Endodermal cell (in vitro differentiated cells): ENCODE results near the gene OR8J3. TPM values are rescaled to one million over a fixed set of nuclear protein-coding genes. Genes with fewer than 3 reads are reported as not detected.
A peak's percentile ranks its signal among the peaks of the same experiment; 100 is the strongest.
"Not testable (repeated sequence)": the region's sequence is repeated elsewhere in the genome, so short reads cannot be mapped to it uniquely, and the experiment has no call there.

ENCODE experiments used
- DNase-seq: peaks from one replicate; pipeline ENCODE4 v3.0.0-alpha.2; 2017
- H3K27ac ChIP-seq: 2 replicates; pipeline ENCODE4 v1.5.1; 2013; ENCODE audit warnings: mild to moderate bottlenecking, low read depth, low read length, moderate library complexity
- H3K27me3 ChIP-seq: 2 replicates; pipeline ENCODE4 v1.6.1; 2013; ENCODE audit warnings: mild to moderate bottlenecking, low read length, moderate library complexity; ENCODE audit not compliant: insufficient read depth, control insufficient read depth, poor library complexity, severe bottlenecking
- H3K36me3 ChIP-seq: 2 replicates; pipeline ENCODE4 v1.7.0; 2013; ENCODE audit warnings: mild to moderate bottlenecking, low read length, moderate library complexity; ENCODE audit not compliant: control insufficient read depth, insufficient read depth
- H3K4me1 ChIP-seq: one replicate; pipeline ENCODE4 v1.7.0; 2013; ENCODE audit warnings: low read length; ENCODE audit not compliant: control insufficient read depth, insufficient read depth
- H3K4me3 ChIP-seq: 2 replicates; pipeline ENCODE4 v1.5.1; 2013; ENCODE audit warnings: mild to moderate bottlenecking, low read length, moderate library complexity
- H3K9ac ChIP-seq: 2 replicates; pipeline ENCODE4 v1.6.1; 2013; ENCODE audit warnings: mild to moderate bottlenecking, low read length, moderate library complexity; ENCODE audit not compliant: poor library complexity, severe bottlenecking; ENCODE audit errors: extremely low read depth
- H3K9me3 ChIP-seq: 2 replicates; pipeline ENCODE4 v1.6.1; 2013; ENCODE audit warnings: mild to moderate bottlenecking, low read length, moderate library complexity; ENCODE audit not compliant: control insufficient read depth
- H3K27ac Mint-ChIP-seq: 2 replicates; pipeline ENCODE4 v1.8.0; 2020; ENCODE audit warnings: mixed read lengths
- H3K27me3 Mint-ChIP-seq: 2 replicates; pipeline ENCODE4 v1.8.0; 2021; ENCODE audit warnings: mild to moderate bottlenecking, mixed read lengths; ENCODE audit not compliant: insufficient read depth
- H3K36me3 Mint-ChIP-seq: 2 replicates; pipeline ENCODE4 v1.8.0; 2020; ENCODE audit warnings: low read depth, mixed read lengths
- H3K4me1 Mint-ChIP-seq: 2 replicates; pipeline ENCODE4 v1.8.0; 2020; ENCODE audit warnings: mixed read lengths
- H3K4me3 Mint-ChIP-seq: 2 replicates; pipeline ENCODE4 v1.8.0; 2020; ENCODE audit warnings: mild to moderate bottlenecking, moderate library complexity, mixed read lengths
- H3K9me3 Mint-ChIP-seq: 2 replicates; pipeline ENCODE4 v1.8.0; 2020; ENCODE audit warnings: mild to moderate bottlenecking, mixed read lengths
- WGBS, 2 experiments: methylation state at CpG; one replicate each; pipeline versions ENCODE4 v1.1.5 to v1.1.7; 2013; ENCODE audit warnings: missing lambda C conversion rate in 2 of 2, mixed read lengths in 1 of 2; ENCODE audit not compliant: insufficient coverage in 1 of 2, insufficient read length in 1 of 2; 5-methylcytosine and 5-hydroxymethylcytosine counted together
- total RNA-seq, 2 donors: library from RNA; stranded (reverse); fragmentation: NEBNext Ultra II Directional in 1 of 2; extraction: Animal tissue kit (Norgen Biotek cat#: 25700) in 1 of 2; gene quantifications; 2 replicates in 1 of 2; 3 replicates in 1 of 2; pipeline ENCODE4 v1.2.1, GENCODE V29; 2021
- TF ChIP-seq, protein P1 (sequence below): fragments of 200-600 bp; sonication (generic); conservative IDR thresholded peaks from 2 replicates; pipeline ENCODE4 v1.5.0; 2021; ENCODE audit warnings: antibody characterized with exemption, mild to moderate bottlenecking

Gene OR8J3
- total RNA-seq, 2 donors from 2014 or later: not detected

DNA sequence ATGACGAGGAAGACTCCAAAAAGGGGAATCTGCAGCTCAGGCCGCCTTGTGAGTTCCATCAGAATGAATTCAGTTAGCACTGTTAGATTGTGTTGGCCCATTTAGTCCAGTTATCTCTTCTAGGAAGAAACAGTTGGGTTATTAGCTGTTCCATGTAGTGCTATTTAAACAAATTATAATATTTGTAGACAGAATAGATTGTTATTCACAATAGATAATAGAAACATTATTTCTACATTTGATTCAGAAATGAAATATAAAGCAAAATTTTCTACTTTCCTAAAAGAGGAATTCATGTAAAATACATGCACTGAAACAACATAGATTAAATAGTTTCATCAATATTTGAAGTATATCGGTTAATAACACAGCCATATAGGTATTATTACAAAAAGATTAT, 20.2 kb upstream of the OR8J3 start, which contains the start of gene OR8K5:
Gene OR8K5, minus strand, starts transcription at position 101 of the 400 bp plus-strand sequence. Its CDS starts 0 bp downstream, at position 101.
- no peaks in the 10 kb centered on the region for H3K36me3 ChIP-seq
- TF ChIP-seq, protein P1, sequence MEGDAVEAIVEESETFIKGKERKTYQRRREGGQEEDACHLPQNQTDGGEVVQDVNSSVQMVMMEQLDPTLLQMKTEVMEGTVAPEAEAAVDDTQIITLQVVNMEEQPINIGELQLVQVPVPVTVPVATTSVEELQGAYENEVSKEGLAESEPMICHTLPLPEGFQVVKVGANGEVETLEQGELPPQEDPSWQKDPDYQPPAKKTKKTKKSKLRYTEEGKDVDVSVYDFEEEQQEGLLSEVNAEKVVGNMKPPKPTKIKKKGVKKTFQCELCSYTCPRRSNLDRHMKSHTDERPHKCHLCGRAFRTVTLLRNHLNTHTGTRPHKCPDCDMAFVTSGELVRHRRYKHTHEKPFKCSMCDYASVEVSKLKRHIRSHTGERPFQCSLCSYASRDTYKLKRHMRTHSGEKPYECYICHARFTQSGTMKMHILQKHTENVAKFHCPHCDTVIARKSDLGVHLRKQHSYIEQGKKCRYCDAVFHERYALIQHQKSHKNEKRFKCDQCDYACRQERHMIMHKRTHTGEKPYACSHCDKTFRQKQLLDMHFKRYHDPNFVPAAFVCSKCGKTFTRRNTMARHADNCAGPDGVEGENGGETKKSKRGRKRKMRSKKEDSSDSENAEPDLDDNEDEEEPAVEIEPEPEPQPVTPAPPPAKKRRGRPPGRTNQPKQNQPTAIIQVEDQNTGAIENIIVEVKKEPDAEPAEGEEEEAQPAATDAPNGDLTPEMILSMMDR: no peak
- peaks cover 12% of the 10 kb centered on the region for H3K9me3 ChIP-seq
- Mint-ChIP-seq H3K36me3 (no peaks in the 10 kb centered on the region), H3K4me1 (no peaks in the 10 kb centered on the region), H3K9me3 (peaks cover 5% of the 10 kb centered on the region), H3K4me3 (no peak within 1 kb of the TSS), H3K27me3 (no peaks in the 10 kb centered on the region), H3K27ac (no peak within 1 kb of the TSS)
- H3K4me1 ChIP-seq: no peaks in the 10 kb centered on the region
- H3K4me3 ChIP-seq: no peak within 1 kb of the TSS
- H3K27me3 ChIP-seq: no peaks in the 10 kb centered on the region
- 87 to 100% methylated on average over 1 to 3 of the region's 3 CpGs for WGBS, 2 experiments
- H3K27ac ChIP-seq: no peak within 1 kb of the TSS
- no peak for DNase-seq
- no peak within 1 kb of the TSS for H3K9ac ChIP-seq

DNA sequence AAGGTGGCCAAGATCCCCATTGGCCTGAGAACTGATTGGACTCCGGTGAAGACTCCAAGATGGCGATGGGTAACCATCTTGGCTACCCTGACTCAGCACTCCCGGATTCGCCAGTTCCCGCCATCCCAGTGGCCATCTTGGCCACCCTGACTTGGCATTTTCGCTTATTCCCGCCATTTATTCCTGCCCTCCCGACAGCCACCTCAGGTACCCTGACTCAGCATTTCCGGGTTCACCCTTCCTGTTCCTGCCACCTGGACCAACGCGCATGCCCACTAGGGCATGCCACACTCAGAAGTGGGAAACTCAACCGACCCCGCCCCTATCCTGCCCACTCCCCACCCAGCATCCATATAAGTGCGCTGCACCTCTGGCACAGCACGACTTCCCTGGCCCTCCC, 12.3 kb upstream of the OR8J3 start:
- Histone ChIP-seq H3K4me1 (no peaks in the 10 kb centered on the region), H3K27me3 (no peaks in the 10 kb centered on the region), H3K9me3 (peaks cover 40% of the 10 kb centered on the region), H3K4me3 (peak overlapping the region; percentile 62), H3K27ac (no peak overlapping the region), H3K9ac (no peak overlapping the region), H3K36me3 (no peaks in the 10 kb centered on the region)
- TF ChIP-seq, protein P1: no peak
- no peak overlapping the region for H3K27ac Mint-ChIP-seq
- DNase-seq: no peak
- H3K36me3 Mint-ChIP-seq: peaks cover 9% of the 10 kb centered on the region
- WGBS, 2 experiments: 93 to 100% methylated on average over 5 to 15 of the region's 15 CpGs
- no peak overlapping the region for H3K4me3 Mint-ChIP-seq
- no peaks in the 10 kb centered on the region for H3K27me3 Mint-ChIP-seq
- no peaks in the 10 kb centered on the region for H3K4me1 Mint-ChIP-seq
- peaks cover 25% of the 10 kb centered on the region for H3K9me3 Mint-ChIP-seq

DNA sequence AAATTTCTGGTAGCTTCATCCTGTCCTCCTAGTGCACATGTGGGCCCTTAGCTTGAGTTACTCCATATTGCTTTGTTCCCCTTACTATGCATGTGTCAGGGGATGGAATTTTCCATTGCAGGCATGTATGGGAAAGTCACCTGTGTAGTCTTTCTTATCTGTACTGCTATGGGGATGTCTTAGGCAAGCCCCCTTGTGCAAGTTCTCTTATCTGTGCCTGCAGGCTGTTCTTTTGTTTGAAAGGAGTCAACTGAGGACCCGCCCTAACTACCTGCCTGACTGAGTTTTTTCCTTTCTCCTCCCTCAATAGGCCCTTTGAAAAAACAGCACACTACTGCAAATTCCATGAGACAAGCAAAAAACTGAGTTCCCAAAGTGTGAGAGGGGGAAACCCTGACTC, 11.4 kb upstream of the OR8J3 start:
- H3K4me1 Mint-ChIP-seq: no peaks in the 10 kb centered on the region

DNA sequence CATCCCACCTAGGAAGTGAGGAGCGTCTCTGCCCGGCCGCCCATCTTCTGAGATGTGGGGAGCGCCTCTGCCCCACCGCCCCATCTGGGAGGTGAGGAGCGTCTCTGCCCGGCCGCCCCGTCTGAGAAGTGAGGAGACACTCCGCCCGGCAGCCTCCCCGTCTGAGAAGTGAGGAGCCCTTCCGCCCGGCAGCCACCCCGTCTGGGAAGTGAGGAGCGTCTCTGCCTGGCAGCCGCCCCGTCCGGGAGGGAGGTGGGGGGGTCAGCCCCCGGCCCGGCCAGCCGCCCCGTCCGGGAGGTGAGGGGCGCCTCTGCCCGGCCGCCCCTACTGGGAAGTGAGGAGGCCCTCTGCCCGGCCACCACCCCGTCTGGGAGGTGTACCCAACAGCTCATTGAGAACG, 3.7 kb upstream of the OR8J3 start:
- H3K27ac Mint-ChIP-seq, H3K9me3 ChIP-seq, DNase-seq, H3K4me3 Mint-ChIP-seq, H3K9ac ChIP-seq, H3K4me1 ChIP-seq, H3K27me3 ChIP-seq, H3K4me3 ChIP-seq, H3K36me3 ChIP-seq, H3K27ac ChIP-seq, H3K4me1 Mint-ChIP-seq, H3K27me3 Mint-ChIP-seq, H3K36me3 Mint-ChIP-seq: not testable (repeated sequence)
- H3K9me3 Mint-ChIP-seq: peaks cover 11% of the 10 kb centered on the region
- whole genome bisulfite sequencing, 2 experiments: 89 to 100% methylated on average over 3 to 20 of the region's 30 CpGs

More for the DNA sequence above, 11.4 kb upstream of the OR8J3 start:
- Histone ChIP-seq H3K36me3 (no peaks in the 10 kb centered on the region), H3K27ac (no peak overlapping the region), H3K9me3 (peaks cover 40% of the 10 kb centered on the region), H3K27me3 (no peaks in the 10 kb centered on the region), H3K4me1 (no peaks in the 10 kb centered on the region), H3K4me3 (peak overlapping the region; percentile 62), H3K9ac (no peak overlapping the region)
- Mint-ChIP-seq H3K36me3 (peaks cover 9% of the 10 kb centered on the region), H3K4me3 (no peak overlapping the region), H3K9me3 (peaks cover 25% of the 10 kb centered on the region), H3K27me3 (no peaks in the 10 kb centered on the region), H3K27ac (no peak overlapping the region)
- no peak for DNase-seq
- WGBS, 2 experiments: 93 to 100% methylated on average over 1 of the region's 1 CpG
- TF ChIP-seq, protein P1: no peak
